ENCODE data around the gene C6.

The C6 gene

GRCh38 chr5:41145306-41145705, 68.0 kb downstream of the C6 start:
- no peaks in the 10 kb centered on the region for H3K4me1 ChIP-seq (ENCODE audit: control insufficient read depth, insufficient read depth, low read length)
- H3K36me3 ChIP-seq (ENCODE audit: control insufficient read depth in 2 of 2, insufficient read depth in 1 of 2, low read length in 2 of 2) = no peaks in the 10 kb centered on the region
- H3K4me3 ChIP-seq (ENCODE audit: low read depth, low read length) = no peak overlapping the region
- no peak overlapping the region for H3K27ac ChIP-seq (ENCODE audit: extremely low read depth, low read depth, low read length)
- POLR2A ChIA-PET = no interaction called here
- no peaks in the 10 kb centered on the region; the same call in 1 of the 2 replicates for H3K9me3 ChIP-seq (ENCODE audit: control insufficient read depth, insufficient read depth, low read depth, low read length)
- CTCF ChIA-PET = no interaction called here
- TF ChIP-seq ZNF610 (tag by site-specific recombination; IDR thresholded peaks at IDR 0.05; ENCODE audit: borderline replicate concordance) = no peak
- TF ChIP-seq ZNF558 (tag by site-specific recombination; IDR thresholded peaks at IDR 0.05) = no peak
- no peak for TF ChIP-seq PRDM6 (tag by site-specific recombination; IDR thresholded peaks at IDR 0.05)
- no peak for TF ChIP-seq ZBTB11 (tag by site-specific recombination; conservative IDR thresholded peaks at IDR 0.05; ENCODE audit: low read depth)
- no peak for TF ChIP-seq ZNF658 (tag by site-specific recombination; IDR thresholded peaks at IDR 0.05)
- no peak for TF ChIP-seq MEIS1 (CRISPR knock-in tag; IDR thresholded peaks at IDR 0.05; ENCODE audit: borderline replicate concordance)
- TF ChIP-seq ZNF423 (tag by site-specific recombination; IDR thresholded peaks at IDR 0.05) = no peak
- no peak for TF ChIP-seq ZNF600 (tag by site-specific recombination; IDR thresholded peaks at IDR 0.05)
- TF ChIP-seq SP7 (tag by site-specific recombination; IDR thresholded peaks at IDR 0.05) = no peak
- TF ChIP-seq ZNF626 (tag by site-specific recombination; IDR thresholded peaks at IDR 0.05) = no peak
- TF ChIP-seq ZNF560 (tag by site-specific recombination; IDR thresholded peaks at IDR 0.05; ENCODE audit: borderline replicate concordance) = no peak
- TF ChIP-seq ZFP69B (tag by site-specific recombination; IDR thresholded peaks at IDR 0.05) = no peak

GRCh38 chr5:41143131-41143901, 70.0 kb downstream of the C6 start:
- Histone ChIP-seq H3K4me3 (ENCODE audit: low read depth, low read length) (no peak overlapping the region), H3K9me3 (ENCODE audit: control insufficient read depth, insufficient read depth, low read depth, low read length) (no peaks in the 10 kb centered on the region; the same call in 1 of the 2 replicates), H3K36me3 (ENCODE audit: control insufficient read depth in 2 of 2, insufficient read depth in 1 of 2, low read length in 2 of 2) (no peaks in the 10 kb centered on the region), H3K27ac (ENCODE audit: extremely low read depth, low read depth, low read length) (no peak overlapping the region), H3K4me1 (ENCODE audit: control insufficient read depth, insufficient read depth, low read length) (no peaks in the 10 kb centered on the region)
- ChIA-PET POLR2A (no interaction called here), CTCF (interaction anchor here (0.7 kb wide), 1 partner anchor 365 kb away, joined by 6 read pairs; no protein-coding TSS in a partner anchor)
- TF ChIP-seq ZNF513 (tag by site-specific recombination; IDR thresholded peaks at IDR 0.05) (no peak), ZBTB17 (tag by site-specific recombination; IDR thresholded peaks at IDR 0.05) (no peak), ZNF184 (tag by site-specific recombination; IDR thresholded peaks at IDR 0.05) (no peak), ZNF518A (tag by site-specific recombination; conservative IDR thresholded peaks at IDR 0.05; ENCODE audit: low read depth) (no peak), ZNF37A (tag by site-specific recombination; IDR thresholded peaks at IDR 0.05) (no peak), MEIS1 (CRISPR knock-in tag; IDR thresholded peaks at IDR 0.05; ENCODE audit: borderline replicate concordance) (no peak), ZNF791 (tag by site-specific recombination; IDR thresholded peaks at IDR 0.05) (no peak), ZSCAN30 (tag by site-specific recombination; IDR thresholded peaks at IDR 0.05) (no peak), ZNF658 (tag by site-specific recombination; IDR thresholded peaks at IDR 0.05) (no peak), KLF16 (tag by site-specific recombination; IDR thresholded peaks at IDR 0.05) (no peak), BCL11A (tag by site-specific recombination; IDR thresholded peaks at IDR 0.05; ENCODE audit: low read depth) (no peak), ZNF580 (tag by site-specific recombination; IDR thresholded peaks at IDR 0.05) (no peak), ZNF654 (tag by site-specific recombination; IDR thresholded peaks at IDR 0.05; ENCODE audit: low read depth) (no peak)

All from HEK293 (cell line).